A673 (cell line): ENCODE results near the gene ABCA10. TPM values are rescaled to one million over a fixed set of nuclear protein-coding genes. Genes with fewer than 3 reads are reported as not detected.

Experiments
- BruUV-seq: library from RNA; stranded (reverse); fragments of 400-500 nt; replicated peaks from 2 replicates; lab custom pipeline; 2021; lab: Mats Ljungman, UMichigan
- CTCF ChIA-PET: fragments of 300-600 bp; sonication (Branson Sonifier 250); formaldehyde crosslinking; loops from one replicate; lab custom pipeline; 2022; ENCODE audit warnings: antibody characterized with exemption; lab: Charles Lee
- POLR2A ChIA-PET: fragments of 300-600 bp; sonication (Branson Sonifier 250); formaldehyde crosslinking; loops from one replicate; lab custom pipeline; 2022; ENCODE audit warnings: antibody characterized with exemption; ENCODE audit not compliant: low non-redundant PET; lab: Charles Lee
- DNase-seq: peaks from one replicate; pipeline ENCODE4 v3.0.0-alpha.2; 2015; ENCODE audit warnings: low spot score
- H3K27ac ChIP-seq: fragments of 200-600 bp; sonication (generic); 2 replicates; pipeline ENCODE4 v1.5.1; 2016; ENCODE audit warnings: mixed run types, low read depth, mild to moderate bottlenecking, mixed read lengths, antibody characterized with exemption, low read length; ENCODE audit not compliant: poor library complexity, severe bottlenecking
- H3K27me3 ChIP-seq: fragments of 200-600 bp; sonication (generic); replicated peaks from 2 replicates; pipeline ENCODE4 v1.6.1; 2017; ENCODE audit warnings: mixed run types, low read depth, mild to moderate bottlenecking, mixed read lengths, antibody characterized with exemption, low read length; ENCODE audit not compliant: insufficient read depth, poor library complexity
- H3K36me3 ChIP-seq: fragments of 200-600 bp; sonication (generic); 2 replicates; pipeline ENCODE4 v1.6.1; 2016; ENCODE audit warnings: mixed run types, mild to moderate bottlenecking, mixed read lengths, antibody characterized with exemption, low read length; ENCODE audit not compliant: insufficient read depth, poor library complexity, severe bottlenecking
- H3K4me1 ChIP-seq: fragments of 200-600 bp; sonication (generic); 2 replicates; pipeline ENCODE4 v1.6.1; 2017; ENCODE audit warnings: mixed run types, mild to moderate bottlenecking, mixed read lengths, antibody characterized with exemption, low read length; ENCODE audit not compliant: insufficient read depth, poor library complexity, severe bottlenecking
- H3K4me3 ChIP-seq: fragments of 200-600 bp; sonication (generic); 2 replicates; pipeline ENCODE4 v1.5.1; 2016; ENCODE audit warnings: low read depth, mixed run types, mild to moderate bottlenecking, mixed read lengths, low read length; ENCODE audit not compliant: poor library complexity, severe bottlenecking
- H3K9me3 ChIP-seq: fragments of 200-600 bp; sonication (generic); 2 replicates; pipeline ENCODE4 v1.6.1; 2016; ENCODE audit warnings: mixed run types, low read depth, mild to moderate bottlenecking, mixed read lengths, antibody characterized with exemption, low read length; ENCODE audit not compliant: poor library complexity, severe bottlenecking
- CTCF ChIP-seq: fragments of 300-800, 200-600 bp; sonication (generic); conservative IDR thresholded peaks from 2 replicates; pipeline ENCODE4 v1.5.1; 2017; ENCODE audit warnings: low read depth, mild to moderate bottlenecking, antibody characterized with exemption, low read length, moderate library complexity, mixed read lengths
- EZH2 ChIP-seq: fragments of 200-600 bp; sonication (generic); IDR thresholded peaks from 2 replicates; pipeline ENCODE4 v1.6.1; 2017; ENCODE audit warnings: borderline replicate concordance, low read depth, mild to moderate bottlenecking, mixed read lengths, antibody characterized with exemption, low read length; ENCODE audit not compliant: poor library complexity, severe bottlenecking
- intact Hi-C: fragments of 100-400 bp; cut with micrococcal nuclease; formaldehyde crosslinking; loops from one replicate; pipeline ENCODE4 v1.10.0; 2022; ENCODE audit not compliant: unreplicated experiment
- total RNA-seq: library from RNA; stranded (reverse); gene quantifications from 2 replicates; pipeline ENCODE4 v1.2.3, GENCODE V29; 2021

The ABCA10 gene
- total RNA-seq, 1 experiment from 2014 or later = 0.47 TPM

- Histone ChIP-seq H3K36me3 (no peaks in the 10 kb centered on the region), H3K4me1 (no peaks in the 10 kb centered on the region), H3K27ac (no peak overlapping the region), H3K4me3 (no peak overlapping the region), H3K9me3 (peaks cover 8% of the 10 kb centered on the region), H3K27me3 (no peaks in the 10 kb centered on the region)
- TF ChIP-seq CTCF (no peak), EZH2 (no peak)
- ChIA-PET CTCF (interaction anchor here (1.2 kb wide), 1 partner anchor 456 kb away, joined by 4 read pairs; no protein-coding TSS in a partner anchor), POLR2A (no interaction called here)
- DNase-seq = no peak
- BruUV-seq = no TSS peak
- intact Hi-C loops = no loop called here
Observed at GRCh38 chr17:69227541-69227940, 1.1 kb downstream of the ABCA10 start.

- Histone ChIP-seq H3K27ac (no peak overlapping the region), H3K9me3 (no peaks in the 10 kb centered on the region), H3K27me3 (no peaks in the 10 kb centered on the region), H3K4me1 (no peaks in the 10 kb centered on the region), H3K4me3 (no peak overlapping the region), H3K36me3 (no peaks in the 10 kb centered on the region)
- no peak for DNase-seq
- intact Hi-C loops = no loop called here
- ChIA-PET CTCF (no interaction called here), POLR2A (no interaction called here)
- no TSS peak for BruUV-seq
- TF ChIP-seq CTCF (no peak), EZH2 (no peak)
Observed at GRCh38 chr17:69223809-69224208, 4.8 kb downstream of the ABCA10 start.

GRCh38 chr17:69222707-69223258 lies 5.8 kb downstream of the ABCA10 start:
- Histone ChIP-seq H3K27me3 (no peaks in the 10 kb centered on the region), H3K9me3 (no peaks in the 10 kb centered on the region), H3K27ac (no peak overlapping the region), H3K36me3 (no peaks in the 10 kb centered on the region), H3K4me1 (no peaks in the 10 kb centered on the region), H3K4me3 (no peak overlapping the region)
- POLR2A ChIA-PET = no interaction called here
- no peak for DNase-seq
- CTCF ChIA-PET = no interaction called here
- no TSS peak for BruUV-seq
- intact Hi-C loops = no loop called here
- no peak for TF ChIP-seq EZH2
- no peak for TF ChIP-seq CTCF
